ENCODE results near the gene COL4A3.

COL4A3 gene

DNA sequence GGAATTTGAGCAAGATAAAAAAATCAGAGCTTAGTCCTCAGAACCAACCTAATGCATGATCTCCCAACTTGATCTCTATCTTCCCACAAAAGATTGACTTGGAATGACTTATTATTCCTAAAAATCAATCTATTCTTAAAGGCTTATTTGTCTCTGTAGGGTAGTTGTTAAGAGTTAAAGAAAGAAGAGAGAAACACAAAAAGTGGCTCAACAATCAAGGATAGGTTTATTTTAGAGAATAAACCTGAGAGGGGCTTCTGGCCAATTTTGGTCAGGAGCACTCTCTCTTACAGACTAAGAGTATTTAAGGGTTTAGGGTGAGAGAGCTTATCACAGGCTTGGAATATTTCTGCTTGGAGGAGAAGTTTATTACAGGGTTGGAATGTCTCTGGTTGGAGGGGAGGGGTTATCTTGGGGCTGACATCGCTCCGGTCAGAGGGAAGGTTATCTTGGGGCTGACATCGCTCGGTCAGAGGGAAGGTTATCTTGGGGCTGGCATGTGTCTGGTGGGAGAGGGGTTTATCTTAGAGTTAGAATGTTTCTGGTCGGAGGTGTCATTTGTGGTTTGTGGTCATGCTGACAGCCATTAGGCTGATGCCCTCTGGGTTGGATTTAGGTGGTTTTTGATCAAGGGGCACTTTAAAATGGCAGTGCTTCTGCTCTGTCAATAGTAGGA lies 158.2 kb downstream of the COL4A3 start:
- Histone ChIP-seq H4K91ac (ENCODE audit: low read depth, low read length, poor library complexity) (no peak overlapping the region), H3K23ac (ENCODE audit: low read depth, low read length, poor library complexity) (no peak overlapping the region), H3K36me3 (replicated peaks in 1 of 2; ENCODE audit: control insufficient read depth in 2 of 2, insufficient read depth in 2 of 2, low read length in 2 of 2) (no peaks in the 10 kb centered on the region), H3K4me3 (ENCODE audit: low read length in 2 of 2) (no peak overlapping the region), H3K79me1 (ENCODE audit: low read depth, low read length) (peaks cover 7% of the 10 kb centered on the region), H2AFZ (ENCODE audit: low read length) (no peak overlapping the region), H3K27ac (replicated peaks; ENCODE audit: low read length) (no peak overlapping the region), H2BK5ac (ENCODE audit: low read length) (no peak overlapping the region), H2BK12ac (ENCODE audit: low read length) (no peak overlapping the region), H2BK120ac (ENCODE audit: low read depth, low read length) (no peak overlapping the region), H4K8ac (ENCODE audit: low read depth, low read length) (no peak overlapping the region), H2BK15ac (ENCODE audit: low read length) (no peak overlapping the region), H2AK5ac (ENCODE audit: low read depth, low read length) (no peak overlapping the region), H3K4me2 (ENCODE audit: insufficient read depth, low read length, poor library complexity, severe bottlenecking) (no peak overlapping the region), H3K14ac (ENCODE audit: low read length) (no peak overlapping the region), H3K9ac (ENCODE audit: low read depth, low read length, poor library complexity) (no peak overlapping the region), H3K4ac (ENCODE audit: low read length) (no peak overlapping the region), H3K18ac (ENCODE audit: low read length) (no peak overlapping the region), H3K4me1 (ENCODE audit: control insufficient read depth in 2 of 2, insufficient read depth in 1 of 2, low read depth in 1 of 2, low read length in 2 of 2) (peaks cover 0 to 4% of the 10 kb centered on the region in 2 donors), H3K27me3 (ENCODE audit: control insufficient read depth in 3 of 3, insufficient read depth in 3 of 3, low read depth in 1 of 3, low read length in 3 of 3) (no peaks in the 10 kb centered on the region), H3K9me3 (replicated peaks in 1 of 2; ENCODE audit: control insufficient read depth in 2 of 2, insufficient read depth in 1 of 2, low read depth in 1 of 2, low read length in 2 of 2) (peaks cover 3 to 6% of the 10 kb centered on the region in 2 donors)
- no peak for DNase-seq (ENCODE audit: low spot score)
- no CpG with 5 or more reads among the region's 5 CpGs for WGBS, 2 donors (ENCODE audit: extremely low coverage in 2 of 2, insufficient read length in 2 of 2, insufficient replicate concordance in 1 of 2)

DNA sequence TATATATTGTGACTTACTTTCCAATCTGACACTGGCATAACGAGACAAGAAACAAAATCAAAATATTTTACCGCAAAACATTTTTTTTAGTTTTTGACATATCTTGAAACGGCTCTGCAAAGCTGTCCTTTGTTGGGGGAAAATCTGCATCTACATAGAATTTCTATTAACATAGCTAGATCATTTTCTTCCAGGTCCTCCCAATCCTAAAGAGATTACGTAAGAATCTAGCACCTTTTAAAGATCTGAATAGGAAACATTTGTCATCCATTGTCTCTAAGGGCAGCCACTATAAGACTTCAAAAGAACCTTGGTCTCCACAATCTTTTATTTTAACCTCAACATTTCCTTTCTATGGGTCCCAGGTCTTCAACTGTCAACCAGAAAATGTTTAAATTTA lies 159.4 kb downstream of the COL4A3 start:
- no peak overlapping the region for H2AK5ac ChIP-seq (ENCODE audit: low read depth, low read length)
- no CpG with 5 or more reads among the region's 4 CpGs for WGBS, 2 donors (ENCODE audit: extremely low coverage in 2 of 2, insufficient read length in 2 of 2, insufficient replicate concordance in 1 of 2)

DNA sequence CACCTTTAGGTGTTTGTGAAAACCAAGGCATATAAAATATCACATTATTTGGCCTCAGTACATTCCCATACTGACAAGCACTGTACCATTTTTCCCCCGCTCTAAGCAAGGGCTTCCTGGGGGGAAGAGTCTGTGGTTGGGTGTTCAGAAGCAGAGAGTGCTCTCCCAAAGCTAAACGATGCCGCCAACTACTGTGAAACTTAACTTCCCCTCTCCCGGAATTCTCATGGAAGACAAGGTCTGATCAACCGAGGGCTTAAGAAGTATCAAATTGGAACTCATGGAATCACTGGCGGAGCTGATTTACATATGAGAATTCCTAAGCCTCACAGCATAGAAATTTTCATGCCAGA lies 160.2 kb downstream of the COL4A3 start:
- Histone ChIP-seq H2BK5ac (ENCODE audit: low read length) (no peak overlapping the region), H3K4me2 (ENCODE audit: insufficient read depth, low read length, poor library complexity, severe bottlenecking) (peak overlapping the region; percentile 57), H3K9me3 (replicated peaks in 1 of 2; ENCODE audit: control insufficient read depth in 2 of 2, insufficient read depth in 1 of 2, low read depth in 1 of 2, low read length in 2 of 2) (peaks cover 3 to 6% of the 10 kb centered on the region in 2 donors), H4K91ac (ENCODE audit: low read depth, low read length, poor library complexity) (no peak overlapping the region), H2BK12ac (ENCODE audit: low read length) (no peak overlapping the region), H2AK5ac (ENCODE audit: low read depth, low read length) (no peak overlapping the region), H3K4me3 (ENCODE audit: low read length in 2 of 2) (peak overlapping the region; percentile 66 to 87), H3K79me1 (ENCODE audit: low read depth, low read length) (peaks cover 7% of the 10 kb centered on the region), H3K36me3 (replicated peaks in 1 of 2; ENCODE audit: control insufficient read depth in 2 of 2, insufficient read depth in 2 of 2, low read length in 2 of 2) (peaks cover 0 to 13% of the 10 kb centered on the region in 2 donors), H3K14ac (ENCODE audit: low read length) (no peak overlapping the region), H3K9ac (ENCODE audit: low read depth, low read length, poor library complexity) (no peak overlapping the region), H2AFZ (ENCODE audit: low read length) (peak overlapping the region; percentile 97), H3K27me3 (ENCODE audit: control insufficient read depth in 3 of 3, insufficient read depth in 3 of 3, low read depth in 1 of 3, low read length in 3 of 3) (no peaks in the 10 kb centered on the region), H3K4me1 (ENCODE audit: control insufficient read depth in 2 of 2, insufficient read depth in 1 of 2, low read depth in 1 of 2, low read length in 2 of 2) (peaks cover 0 to 4% of the 10 kb centered on the region in 2 donors), H3K27ac (replicated peaks; ENCODE audit: low read length) (no peak overlapping the region), H2BK15ac (ENCODE audit: low read length) (no peak overlapping the region), H2BK120ac (ENCODE audit: low read depth, low read length) (no peak overlapping the region), H3K18ac (ENCODE audit: low read length) (no peak overlapping the region), H3K4ac (ENCODE audit: low read length) (no peak overlapping the region), H4K8ac (ENCODE audit: low read depth, low read length) (no peak overlapping the region), H3K23ac (ENCODE audit: low read depth, low read length, poor library complexity) (no peak overlapping the region)
- no peak for DNase-seq (ENCODE audit: low spot score)
- WGBS, 2 donors (ENCODE audit: extremely low coverage in 2 of 2, insufficient read length in 2 of 2, insufficient replicate concordance in 1 of 2): no CpG with 5 or more reads among the region's 6 CpGs

More for the DNA sequence above, 159.4 kb downstream of the COL4A3 start:
- Histone ChIP-seq H3K14ac (ENCODE audit: low read length) (no peak overlapping the region), H3K4ac (ENCODE audit: low read length) (no peak overlapping the region), H2BK5ac (ENCODE audit: low read length) (no peak overlapping the region), H3K27ac (replicated peaks; ENCODE audit: low read length) (no peak overlapping the region), H3K23ac (ENCODE audit: low read depth, low read length, poor library complexity) (no peak overlapping the region), H3K27me3 (ENCODE audit: control insufficient read depth in 3 of 3, insufficient read depth in 3 of 3, low read depth in 1 of 3, low read length in 3 of 3) (no peaks in the 10 kb centered on the region), H3K4me3 (ENCODE audit: low read length in 2 of 2) (no peak overlapping the region), H3K4me1 (ENCODE audit: control insufficient read depth in 2 of 2, insufficient read depth in 1 of 2, low read depth in 1 of 2, low read length in 2 of 2) (peaks cover 0 to 4% of the 10 kb centered on the region in 2 donors), H4K91ac (ENCODE audit: low read depth, low read length, poor library complexity) (no peak overlapping the region), H2BK12ac (ENCODE audit: low read length) (no peak overlapping the region), H2BK15ac (ENCODE audit: low read length) (no peak overlapping the region), H2AFZ (ENCODE audit: low read length) (peak overlapping the region; percentile 97), H3K36me3 (replicated peaks in 1 of 2; ENCODE audit: control insufficient read depth in 2 of 2, insufficient read depth in 2 of 2, low read length in 2 of 2) (peaks cover 0 to 5% of the 10 kb centered on the region in 2 donors), H3K4me2 (ENCODE audit: insufficient read depth, low read length, poor library complexity, severe bottlenecking) (no peak overlapping the region), H3K18ac (ENCODE audit: low read length) (no peak overlapping the region), H2BK120ac (ENCODE audit: low read depth, low read length) (no peak overlapping the region), H4K8ac (ENCODE audit: low read depth, low read length) (no peak overlapping the region), H3K9me3 (replicated peaks in 1 of 2; ENCODE audit: control insufficient read depth in 2 of 2, insufficient read depth in 1 of 2, low read depth in 1 of 2, low read length in 2 of 2) (peaks cover 3 to 6% of the 10 kb centered on the region in 2 donors), H3K79me1 (ENCODE audit: low read depth, low read length) (peaks cover 7% of the 10 kb centered on the region), H3K9ac (ENCODE audit: low read depth, low read length, poor library complexity) (no peak overlapping the region)
- no peak for DNase-seq (ENCODE audit: low spot score)

DNA sequence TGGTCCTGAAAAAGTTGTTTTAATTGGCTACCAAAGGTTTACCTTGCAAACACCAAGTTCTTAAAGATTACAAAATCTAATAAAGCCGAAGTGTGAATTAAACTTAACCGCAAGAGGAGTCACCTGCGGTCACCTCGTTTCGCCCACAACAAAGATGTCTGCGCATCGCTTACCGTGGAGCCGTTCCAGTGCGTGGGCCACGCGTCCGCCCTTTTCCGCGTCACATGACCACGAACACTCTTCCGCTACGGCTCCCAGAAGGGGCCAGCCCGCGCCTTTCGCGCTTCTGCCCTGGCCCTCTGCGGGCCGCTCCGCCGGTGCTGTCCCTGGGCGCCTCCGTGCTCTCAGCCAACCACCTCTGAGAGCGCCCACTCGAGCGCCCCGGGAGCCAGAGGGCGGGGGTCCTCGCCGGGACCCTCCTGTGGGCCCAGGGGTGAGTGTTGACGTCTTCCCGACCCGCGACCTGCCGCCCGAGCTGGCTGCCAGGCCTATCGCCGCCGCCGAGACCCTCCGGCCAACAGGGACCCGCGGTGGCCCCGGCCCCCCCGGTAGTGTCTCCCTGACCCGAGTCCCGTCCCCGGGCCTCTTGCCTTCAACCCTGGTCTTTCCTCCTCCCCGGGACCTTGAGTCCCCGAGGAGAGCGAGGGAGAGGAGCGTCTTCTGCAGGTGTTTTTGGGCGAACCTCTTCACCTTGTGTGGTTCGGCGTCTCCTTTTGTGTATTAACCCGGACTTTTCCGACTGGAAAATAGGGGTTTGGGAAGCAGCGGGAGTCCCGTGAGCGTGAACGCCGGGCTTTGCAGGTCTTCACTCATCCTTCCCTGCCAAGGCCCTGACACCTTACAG lies 160.8 kb downstream of the COL4A3 start, which contains the start of gene MFF:
TSS of gene MFF (plus strand) at position 257 of the 844 bp plus-strand sequence. CDS start 5,415 bp downstream, outside the sequence.
- peak within 1 kb of the TSS; percentile 66 to 87 for H3K4me3 ChIP-seq (ENCODE audit: low read length in 2 of 2)
- H2AK5ac ChIP-seq (ENCODE audit: low read depth, low read length): peak within 1 kb of the TSS; percentile 63
- peaks cover 3 to 6% of the 10 kb centered on the region in 2 donors for H3K9me3 ChIP-seq (replicated peaks in 1 of 2; ENCODE audit: control insufficient read depth in 2 of 2, insufficient read depth in 1 of 2, low read depth in 1 of 2, low read length in 2 of 2)
- no CpG with 5 or more reads among the region's 67 CpGs for WGBS, 2 donors (ENCODE audit: extremely low coverage in 2 of 2, insufficient read length in 2 of 2, insufficient replicate concordance in 1 of 2)
- peak within 1 kb of the TSS; percentile 90 for H3K9ac ChIP-seq (ENCODE audit: low read depth, low read length, poor library complexity)
- peaks cover 7% of the 10 kb centered on the region for H3K79me1 ChIP-seq (ENCODE audit: low read depth, low read length)
- peaks cover 0 to 4% of the 10 kb centered on the region in 2 donors for H3K4me1 ChIP-seq (ENCODE audit: control insufficient read depth in 2 of 2, insufficient read depth in 1 of 2, low read depth in 1 of 2, low read length in 2 of 2)
- H4K91ac ChIP-seq (ENCODE audit: low read depth, low read length, poor library complexity): no peak within 1 kb of the TSS
- H2AFZ ChIP-seq (ENCODE audit: low read length): peak within 1 kb of the TSS; percentile 97
- peak within 1 kb of the TSS; percentile 65 for H3K23ac ChIP-seq (ENCODE audit: low read depth, low read length, poor library complexity)
- no peak within 1 kb of the TSS for H2BK15ac ChIP-seq (ENCODE audit: low read length)
- no peak within 1 kb of the TSS for H4K8ac ChIP-seq (ENCODE audit: low read depth, low read length)
- peak within 1 kb of the TSS; percentile 87 for H2BK5ac ChIP-seq (ENCODE audit: low read length)
- DNase-seq (ENCODE audit: low spot score): peak; percentile 70
- no peaks in the 10 kb centered on the region for H3K27me3 ChIP-seq (ENCODE audit: control insufficient read depth in 3 of 3, insufficient read depth in 3 of 3, low read depth in 1 of 3, low read length in 3 of 3)
- no peak within 1 kb of the TSS for H2BK12ac ChIP-seq (ENCODE audit: low read length)
- H2BK120ac ChIP-seq (ENCODE audit: low read depth, low read length): no peak within 1 kb of the TSS
- H3K4me2 ChIP-seq (ENCODE audit: insufficient read depth, low read length, poor library complexity, severe bottlenecking): peak within 1 kb of the TSS; percentile 60
- H3K36me3 ChIP-seq (replicated peaks in 1 of 2; ENCODE audit: control insufficient read depth in 2 of 2, insufficient read depth in 2 of 2, low read length in 2 of 2): peaks cover 0 to 19% of the 10 kb centered on the region in 2 donors
- H3K27ac ChIP-seq (replicated peaks; ENCODE audit: low read length): peak within 1 kb of the TSS; percentile 69
- H3K14ac ChIP-seq (ENCODE audit: low read length): no peak within 1 kb of the TSS
- H3K18ac ChIP-seq (ENCODE audit: low read length): peak within 1 kb of the TSS; percentile 98
- H3K4ac ChIP-seq (ENCODE audit: low read length): no peak within 1 kb of the TSS
